Spleen (tissue), 11 donors: Measurements from ENCODE around the gene KCNAB1. TPM values are rescaled to one million over a fixed set of nuclear protein-coding genes. Genes with fewer than 3 reads are reported as not detected.

ENCODE experiments used
- DNase-seq: peaks from one replicate; pipeline ENCODE4 v3.0.0-alpha.2; 2020
- H3K27ac ChIP-seq, 8 donors: fragments of 200-600 bp; sonication (generic) in 7 of 8; 1 replicate in 4 of 8; 2 replicates in 4 of 8; pipeline versions ENCODE4 v1.5.0 to v1.8.0; 2016 to 2021; ENCODE audit warnings: inconsistent platforms in 4 of 8, mild to moderate bottlenecking in 4 of 8, moderate library complexity in 1 of 8
- H3K27me3 ChIP-seq, 7 donors: fragments of 200-600 bp; sonication (generic) in 6 of 7; replicated peaks in 1 of 7; 1 replicate in 4 of 7; 2 replicates in 3 of 7; pipeline versions ENCODE4 v1.5.0 to v1.8.0; 2016 to 2021; ENCODE audit warnings: inconsistent platforms in 3 of 7, mild to moderate bottlenecking in 1 of 7
- H3K36me3 ChIP-seq, 6 donors: fragments of 200-600 bp; sonication (generic) in 5 of 6; 1 replicate in 4 of 6; 2 replicates in 2 of 6; pipeline versions ENCODE4 v1.5.0 to v1.8.0; 2016 to 2021; ENCODE audit warnings: inconsistent platforms in 2 of 6
- H3K4me1 ChIP-seq, 6 donors: fragments of 200-600 bp; sonication (generic) in 5 of 6; 1 replicate in 3 of 6; 2 replicates in 3 of 6; pipeline versions ENCODE4 v1.5.0 to v1.8.0; 2016 to 2021; ENCODE audit warnings: inconsistent platforms in 3 of 6
- H3K4me3 ChIP-seq, 8 donors: fragments of 200-600 bp; sonication (generic) in 7 of 8; 1 replicate in 4 of 8; 2 replicates in 4 of 8; pipeline versions ENCODE4 v1.5.0 to v1.8.0; 2016 to 2021; ENCODE audit warnings: inconsistent platforms in 4 of 8, mild to moderate bottlenecking in 4 of 8, moderate library complexity in 2 of 8
- H3K9me3 ChIP-seq, 8 donors: fragments of 200-600 bp; sonication (generic) in 7 of 8; 1 replicate in 4 of 8; 2 replicates in 4 of 8; pipeline versions ENCODE4 v1.5.0 to v1.8.0; 2016 to 2021; ENCODE audit warnings: inconsistent platforms in 4 of 8
- CTCF ChIP-seq, 11 experiments: fragments of 200-600 bp in 7 of 11; fragments of 450-650 bp in 4 of 11; sonication (generic) in 4 of 11; IDR thresholded peaks in 8 of 11; conservative IDR thresholded peaks in 3 of 11; 1 replicate in 7 of 11; 2 replicates in 4 of 11; pipeline versions ENCODE4 v1.4.0 to v1.8.0; 2016 to 2021; ENCODE audit warnings: antibody characterized with exemption in 11 of 11, inconsistent platforms in 4 of 11, mild to moderate bottlenecking in 1 of 11
- POLR2A ChIP-seq, 3 donors: fragments of 450-650 bp; IDR thresholded peaks; one replicate each; pipeline ENCODE4 v1.5.1; 2017; ENCODE audit warnings: antibody characterized with exemption in 3 of 3, mild to moderate bottlenecking in 1 of 3
- POLR2AphosphoS5 ChIP-seq, 3 donors: sonication (generic); formaldehyde crosslinking; IDR thresholded peaks; one replicate each; pipeline ENCODE4 v1.5.1; 2017; ENCODE audit warnings: antibody characterized with exemption in 3 of 3
- WGBS, 5 donors: extraction: QIAGEN DNeasy Blood & Tissue Kit in 3 of 5; methylation state at CpG; one replicate each; pipeline versions ENCODE4 v1.1.5 to v1.1.7; 2013 to 2018; 5-methylcytosine and 5-hydroxymethylcytosine counted together
- intact Hi-C: fragments of 100-400 bp; cut with DNase I; formaldehyde crosslinking; loops from one replicate; pipeline ENCODE4 v1.15.0; 2023; ENCODE audit warnings: low total_unique reads
- polyA plus RNA-seq, 3 donors: library from polyadenylated mRNA; stranded (reverse); fragments of 200-250 nt; gene quantifications; one replicate each; pipeline ENCODE4 v1.2.1, GENCODE V29; 2013
- total RNA-seq, 7 donors: library from RNA; depleted of rRNA in 3 of 7; stranded (reverse); fragments of >200 nt in 3 of 7; fragmentation: NEBNext Ultra II Directional in 4 of 7; extraction: Animal tissue kit (Norgen Biotek cat#: 25700) in 4 of 7; gene quantifications; one replicate each; pipeline versions ENCODE4 v1.1.0 to v1.2.1, GENCODE V29; 2016 to 2021
- donor health status: healthy with polysubstance abuse.
- donor health status: DM: no; HTN: no; CAD: no; lungs with moderate emphysema.
- donor health status: DM: no; HTN: no; CAD: no.
- donor health status: Bipolar disorder and iron deficiency.
- donor health status: healthy.
- donor health status: DM: no; HTN: no; CAD: no.
- donor health status: DM: yes; HTN: yes; CAD: no.

The KCNAB1 gene
- total and polyA plus RNA-seq, 10 donors: 0.59 to 10.5 (median 6.3) TPM

DNA sequence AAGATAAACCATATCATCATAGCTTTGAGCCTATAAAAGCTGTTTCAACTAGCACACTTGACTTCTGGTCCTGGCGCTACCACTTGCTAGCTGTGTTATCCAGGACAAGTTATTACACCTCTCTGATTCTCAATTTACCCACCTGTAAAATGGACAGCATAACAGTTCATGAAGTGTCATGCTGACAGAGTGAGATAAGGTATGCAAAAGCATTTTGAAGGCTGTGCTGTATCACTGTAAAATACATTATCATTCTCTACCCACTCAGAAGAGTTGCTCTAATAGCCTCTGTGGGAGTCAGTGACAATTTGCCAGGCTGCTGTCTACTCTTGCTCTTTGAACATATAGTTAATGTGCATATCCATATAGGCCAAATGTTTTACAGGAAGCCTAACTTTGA lies 341.5 kb downstream of the KCNAB1 start:
- WGBS, 5 donors: 94 to 100% (median 96%) methylated on average over 1 of the region's 1 CpG
- Histone ChIP-seq H3K9me3 (no peaks in the 10 kb centered on the region), H3K27ac (no peak overlapping the region), H3K27me3 (no peaks in the 10 kb centered on the region), H3K4me3 (no peak overlapping the region), H3K4me1 (no peaks in the 10 kb centered on the region), H3K36me3 (no peaks in the 10 kb centered on the region)
- DNase-seq: no peak
- TF ChIP-seq CTCF (IDR thresholded peaks at IDR 0.05 in 8 of 11, conservative IDR thresholded peaks at IDR 0.05 in 3 of 11): no peak
- intact Hi-C loops: no loop called here

DNA sequence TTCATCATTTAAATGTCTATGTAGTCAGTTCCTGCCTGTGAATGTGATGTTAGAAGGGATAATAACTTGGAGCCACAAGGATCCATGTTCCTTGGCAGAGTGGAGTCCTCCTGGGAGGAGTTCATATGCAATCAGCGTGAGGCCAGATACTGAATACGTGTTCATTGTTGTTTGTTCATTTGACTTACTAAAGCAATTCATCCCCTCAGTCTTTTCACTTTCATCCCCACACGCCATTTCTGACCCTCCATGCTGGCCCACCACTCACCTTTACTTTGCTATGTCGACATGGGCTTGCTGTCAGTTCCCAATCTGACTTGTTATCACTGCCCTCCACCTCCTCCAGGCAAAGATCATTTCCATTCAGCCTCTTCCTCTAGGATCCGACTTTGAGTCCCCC lies 342.7 kb downstream of the KCNAB1 start:
- WGBS, 5 donors: 76 to 82% (median 79%) methylated on average over 5 of the region's 5 CpGs
- Histone ChIP-seq H3K4me3 (no peak overlapping the region), H3K9me3 (no peaks in the 10 kb centered on the region), H3K36me3 (no peaks in the 10 kb centered on the region), H3K27ac (no peak overlapping the region), H3K27me3 (no peaks in the 10 kb centered on the region), H3K4me1 (no peaks in the 10 kb centered on the region)
- no peak for DNase-seq
- no peak for TF ChIP-seq POLR2A (IDR thresholded peaks at IDR 0.05)
- no peak for TF ChIP-seq CTCF (IDR thresholded peaks at IDR 0.05 in 8 of 11, conservative IDR thresholded peaks at IDR 0.05 in 3 of 11)
- no peak for TF ChIP-seq POLR2AphosphoS5 (IDR thresholded peaks at IDR 0.05)
- intact Hi-C loops: no loop called here

DNA sequence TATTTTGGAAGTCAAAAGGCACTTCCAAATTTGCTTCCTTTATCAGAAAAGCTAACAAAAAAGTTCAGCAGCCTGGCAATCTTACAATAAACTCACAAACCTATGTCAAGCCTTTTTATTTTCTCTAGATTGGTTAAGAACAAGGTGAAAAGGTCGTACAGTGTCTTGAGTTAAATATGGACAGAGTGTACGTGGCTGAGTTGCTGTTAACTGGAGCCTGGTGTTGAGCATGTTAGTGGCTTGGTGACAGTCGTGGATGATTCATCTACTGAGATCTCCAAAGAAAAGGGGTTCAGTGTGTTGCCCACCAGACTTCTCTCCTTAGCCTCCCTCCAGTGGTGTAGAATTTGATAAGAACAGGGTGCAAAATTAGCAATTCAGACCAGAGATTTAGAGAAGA lies 344.8 kb downstream of the KCNAB1 start:
- no peaks in the 10 kb centered on the region for H3K4me1 ChIP-seq
- intact Hi-C loops: no loop called here
- WGBS, 5 donors: 52 to 86% (median 69%) methylated on average over 3 of the region's 3 CpGs
- H3K27ac ChIP-seq: no peak overlapping the region
- H3K27me3 ChIP-seq: no peaks in the 10 kb centered on the region
- no peak for DNase-seq
- no peaks in the 10 kb centered on the region for H3K36me3 ChIP-seq
- TF ChIP-seq POLR2A (IDR thresholded peaks at IDR 0.05) (no peak), POLR2AphosphoS5 (IDR thresholded peaks at IDR 0.05) (no peak), CTCF (IDR thresholded peaks at IDR 0.05 in 8 of 11, conservative IDR thresholded peaks at IDR 0.05 in 3 of 11) (no peak)
- H3K4me3 ChIP-seq: no peak overlapping the region
- H3K9me3 ChIP-seq: no peaks in the 10 kb centered on the region

- Histone ChIP-seq H3K4me3 (no peak overlapping the region), H3K36me3 (no peaks in the 10 kb centered on the region), H3K9me3 (no peaks in the 10 kb centered on the region), H3K27me3 (no peaks in the 10 kb centered on the region), H3K4me1 (peaks cover 0 to under 1% (median 0%) of the 10 kb centered on the region in 6 donors), H3K27ac (no peak overlapping the region)
- TF ChIP-seq POLR2AphosphoS5 (IDR thresholded peaks at IDR 0.05) (no peak), CTCF (IDR thresholded peaks at IDR 0.05 in 8 of 11, conservative IDR thresholded peaks at IDR 0.05 in 3 of 11) (no peak), POLR2A (IDR thresholded peaks at IDR 0.05) (no peak)
- intact Hi-C loops: no loop called here
- DNase-seq: no peak
Observed at GRCh38 chr3:156469456-156469855, 349.1 kb downstream of the KCNAB1 start.
